Hepatocyte (in vitro differentiated cells): ENCODE results near the gene LINGO3. TPM values are rescaled to one million over a fixed set of nuclear protein-coding genes. Genes with fewer than 3 reads are reported as not detected.

Experiments used
- DNase-seq: peaks from one replicate; pipeline ENCODE4 v3.0.0-alpha.2; 2016; ENCODE audit warnings: low spot score
- H2AFZ ChIP-seq: fragments of 200-600 bp; sonication (generic); 2 replicates; pipeline ENCODE4 v1.6.0; 2016; ENCODE audit warnings: antibody characterized with exemption, mild to moderate bottlenecking
- H3K27ac ChIP-seq: fragments of 200-600 bp; sonication (generic); 2 replicates; pipeline ENCODE4 v1.5.1; 2016; ENCODE audit warnings: mild to moderate bottlenecking
- H3K27me3 ChIP-seq: fragments of 200-600 bp; sonication (generic); 2 replicates; pipeline ENCODE4 v1.6.1; 2016
- H3K36me3 ChIP-seq: fragments of 200-600 bp; sonication (generic); replicated peaks from 2 replicates; pipeline ENCODE4 v1.5.1; 2016; ENCODE audit warnings: low read depth; ENCODE audit not compliant: insufficient read depth
- H3K4me1 ChIP-seq: fragments of 200-600 bp; sonication (generic); 2 replicates; pipeline ENCODE4 v1.5.1; 2016; ENCODE audit warnings: mild to moderate bottlenecking, moderate library complexity; ENCODE audit not compliant: insufficient read depth
- H3K4me2 ChIP-seq: fragments of 200-600 bp; sonication (generic); 2 replicates; pipeline ENCODE4 v1.6.0; 2016
- H3K4me3 ChIP-seq: fragments of 200-600 bp; sonication (generic); 2 replicates; pipeline ENCODE4 v1.5.1; 2016; ENCODE audit warnings: mild to moderate bottlenecking
- H3K79me2 ChIP-seq: fragments of 200-600 bp; sonication (generic); 2 replicates; pipeline ENCODE4 v1.6.0; 2017; ENCODE audit warnings: mild to moderate bottlenecking
- H3K9me2 ChIP-seq: fragments of 200-600 bp; sonication (generic); replicated peaks from 2 replicates; pipeline ENCODE4 v1.6.0; 2017; ENCODE audit warnings: mild to moderate bottlenecking; ENCODE audit not compliant: insufficient read depth
- H3K9me3 ChIP-seq: fragments of 200-600 bp; sonication (generic); 2 replicates; pipeline ENCODE4 v1.5.1; 2016; ENCODE audit warnings: low read depth, mild to moderate bottlenecking
- H4K20me1 ChIP-seq: fragments of 200-600 bp; sonication (generic); 2 replicates; pipeline ENCODE4 v1.6.0; 2016; ENCODE audit warnings: mild to moderate bottlenecking; ENCODE audit not compliant: insufficient read depth, poor library complexity, severe bottlenecking
- CTCF ChIP-seq: fragments of 200-600 bp; sonication (generic); IDR thresholded peaks from 2 replicates; pipeline ENCODE4 v1.5.1; 2016; ENCODE audit warnings: antibody characterized with exemption, mild to moderate bottlenecking; ENCODE audit not compliant: poor library complexity
- EZH2 ChIP-seq: fragments of 200-600 bp; sonication (generic); IDR thresholded peaks from 2 replicates; pipeline ENCODE4 v1.6.1; 2016; ENCODE audit warnings: antibody characterized with exemption, mild to moderate bottlenecking, borderline replicate concordance
- EZH2phosphoT487 ChIP-seq: fragments of 200-600 bp; sonication (generic); IDR thresholded peaks from one replicate; pipeline ENCODE4 v1.6.1; 2018; ENCODE audit warnings: antibody characterized with exemption, mild to moderate bottlenecking, low read depth, moderate library complexity; ENCODE audit not compliant: unreplicated experiment, severe bottlenecking
- WGBS: methylation state at CpG from one replicate; pipeline ENCODE4 v1.1.6; 2016; ENCODE audit warnings: low lambda C conversion rate; ENCODE audit errors: missing lambda C conversion rate; 5-methylcytosine and 5-hydroxymethylcytosine counted together
- polyA plus RNA-seq: library from polyadenylated mRNA; unstranded; fragments of >200 nt; fragmentation: Nextera tagmentation; extraction: Ambion mirVana; gene quantifications from 2 replicates; pipeline ENCODE4 v1.2.1, GENCODE V29; 2016
- total RNA-seq: library from RNA; depleted of rRNA; stranded (reverse); fragments of >200 nt; gene quantifications from 2 replicates; pipeline ENCODE4 v1.2.3, GENCODE V29; 2014

The LINGO3 gene
- total and polyA plus RNA-seq, 2 experiments from 2014 or later: not detected

- no peaks in the 10 kb centered on the region for H3K9me2 ChIP-seq
- H3K36me3 ChIP-seq: no peaks in the 10 kb centered on the region
- TF ChIP-seq CTCF (no peak), EZH2phosphoT487 (no peak)
- H3K27me3 ChIP-seq: no peaks in the 10 kb centered on the region
- DNase-seq: no peak
- H3K4me2 ChIP-seq: no peak overlapping the region
- H3K27ac ChIP-seq: no peak overlapping the region
- H2AFZ ChIP-seq: no peak overlapping the region
- H3K4me1 ChIP-seq: no peaks in the 10 kb centered on the region
- no peaks in the 10 kb centered on the region for H3K9me3 ChIP-seq
- 94% methylated on average over 17 of the region's 17 CpGs for WGBS
- no peak overlapping the region for H3K4me3 ChIP-seq
- no peaks in the 10 kb centered on the region for H4K20me1 ChIP-seq
- H3K79me2 ChIP-seq: no peaks in the 10 kb centered on the region
Measured at GRCh38 chr19:2354670-2355069, 46.7 kb upstream of the LINGO3 start.

GRCh38 chr19:2353887-2354592 is 46.1 kb upstream of the LINGO3 start:
- no peak overlapping the region for H3K4me3 ChIP-seq
- H3K27me3 ChIP-seq: no peaks in the 10 kb centered on the region
- no peak for TF ChIP-seq CTCF
- no peak for TF ChIP-seq EZH2phosphoT487
- no peak for TF ChIP-seq EZH2
- no peak overlapping the region for H3K27ac ChIP-seq
- H3K79me2 ChIP-seq: no peaks in the 10 kb centered on the region
- H3K4me1 ChIP-seq: no peaks in the 10 kb centered on the region
- no peak overlapping the region for H2AFZ ChIP-seq
- H3K4me2 ChIP-seq: no peak overlapping the region
- no peaks in the 10 kb centered on the region for H3K36me3 ChIP-seq
- no peaks in the 10 kb centered on the region for H3K9me2 ChIP-seq
- no peak for DNase-seq
- no peaks in the 10 kb centered on the region for H3K9me3 ChIP-seq
- 93% methylated on average over 34 of the region's 34 CpGs for WGBS
- H4K20me1 ChIP-seq: no peaks in the 10 kb centered on the region

GRCh38 chr19:2353159-2353886 is 45.4 kb upstream of the LINGO3 start:
- Histone ChIP-seq H3K36me3 (no peaks in the 10 kb centered on the region), H3K27me3 (no peaks in the 10 kb centered on the region), H3K4me2 (no peak overlapping the region), H3K4me1 (no peaks in the 10 kb centered on the region), H3K4me3 (no peak overlapping the region), H3K79me2 (no peaks in the 10 kb centered on the region), H3K9me2 (no peaks in the 10 kb centered on the region), H4K20me1 (no peaks in the 10 kb centered on the region), H3K9me3 (no peaks in the 10 kb centered on the region), H2AFZ (no peak overlapping the region), H3K27ac (no peak overlapping the region)
- no peak for DNase-seq
- WGBS: 96% methylated on average over 29 of the region's 45 CpGs
- TF ChIP-seq CTCF: no peak
- no peak for TF ChIP-seq EZH2
